H1 (cell line): ENCODE data around the gene EEF2K. TPM values are rescaled to one million over a fixed set of nuclear protein-coding genes. Genes with fewer than 3 reads are reported as not detected.

ENCODE experiments used
- CTCF ChIA-PET: fragments of 300-600 bp; sonication (Branson Sonifier 250); formaldehyde crosslinking; loops from one replicate; lab custom pipeline; 2021; ENCODE audit not compliant: partially characterized antibody; lab: Charles Lee
- POLR2A ChIA-PET: fragments of 300-600 bp; sonication (Branson Sonifier 250); formaldehyde crosslinking; loops from one replicate; lab custom pipeline; 2021; ENCODE audit warnings: inconsistent platforms; ENCODE audit not compliant: partially characterized antibody; lab: Charles Lee
- DNase-seq, 2 experiments: peaks; one replicate each; pipeline versions ENCODE4 v3.0.0 to v3.0.0-alpha.2; 2010 to 2022; ENCODE audit warnings: low spot score in 2 of 2, low read depth in 1 of 2, mixed read lengths in 1 of 2
- FAIRE-seq: peaks from 2 replicates; lab custom pipeline; 2011; peaks lifted over from hg19 to GRCh38; lab: Jason Lieb, UNC
- H2AFZ ChIP-seq: 2 replicates; pipeline ENCODE4 v1.8.1; 2012; ENCODE audit warnings: low read length, inconsistent platforms
- H2AK5ac ChIP-seq: 2 replicates; pipeline ENCODE4 v1.6.1; 2013; ENCODE audit warnings: low read depth, low read length
- H2BK120ac ChIP-seq: replicated peaks from 2 replicates; pipeline ENCODE3; 2013; ENCODE audit warnings: low read depth, low read length, inconsistent platforms
- H2BK12ac ChIP-seq: 2 replicates; pipeline ENCODE4 v1.6.1; 2013; ENCODE audit warnings: low read depth, low read length
- H2BK15ac ChIP-seq: 2 replicates; pipeline ENCODE4 v1.6.1; 2013; ENCODE audit warnings: low read length
- H2BK20ac ChIP-seq: 2 replicates; pipeline ENCODE4 v1.6.1; 2013; ENCODE audit warnings: low read length
- H2BK5ac ChIP-seq: 2 replicates; pipeline ENCODE4 v1.6.1; 2013; ENCODE audit warnings: low read depth, low read length
- H3K14ac ChIP-seq: 2 replicates; pipeline ENCODE4 v1.6.1; 2013; ENCODE audit warnings: inconsistent platforms; ENCODE audit not compliant: insufficient read length
- H3K18ac ChIP-seq: 2 replicates; pipeline ENCODE4 v1.6.1; 2013; ENCODE audit warnings: low read length; ENCODE audit errors: extremely low read depth
- H3K23ac ChIP-seq: 2 replicates; pipeline ENCODE4 v1.6.1; 2013; ENCODE audit warnings: inconsistent platforms; ENCODE audit not compliant: insufficient read length
- H3K23me2 ChIP-seq: 2 replicates; pipeline ENCODE4 v1.6.1; 2013; ENCODE audit warnings: low read depth, low read length
- H3K27ac ChIP-seq: 2 replicates; pipeline ENCODE4 v1.6.1; 2011; ENCODE audit warnings: low read depth, low read length, inconsistent platforms
- H3K27me3 ChIP-seq, 4 experiments: replicated peaks in 1 of 4; 1 replicate in 1 of 4; 2 replicates in 3 of 4; pipeline versions ENCODE4 v1.6.1 to v1.8.1; 2011 to 2013; ENCODE audit warnings: low read length in 3 of 4, mild to moderate bottlenecking in 3 of 4, inconsistent platforms in 2 of 4, mixed read lengths in 2 of 4, moderate library complexity in 1 of 4; ENCODE audit not compliant: control insufficient read depth in 3 of 4, insufficient read depth in 3 of 4; ENCODE audit errors: extremely low read depth in 1 of 4
- H3K36me3 ChIP-seq, 4 experiments: 2 replicates each; pipeline versions ENCODE4 v1.6.1 to v1.8.1; 2011 to 2013; ENCODE audit warnings: mild to moderate bottlenecking in 4 of 4, low read length in 3 of 4, moderate library complexity in 2 of 4, control low read depth in 1 of 4, inconsistent platforms in 1 of 4; ENCODE audit not compliant: insufficient read depth in 4 of 4, control insufficient read depth in 2 of 4
- H3K4ac ChIP-seq: replicated peaks from 2 replicates; pipeline ENCODE3; 2013; ENCODE audit warnings: low read length, low read depth, mixed read lengths, inconsistent platforms; ENCODE audit not compliant: insufficient read length
- H3K4me1 ChIP-seq, 4 experiments: replicated peaks in 1 of 4; 1 replicate in 1 of 4; 2 replicates in 3 of 4; pipeline versions ENCODE4 v1.6.1 to v1.8.1; 2011 to 2013; ENCODE audit warnings: low read length in 3 of 4, inconsistent platforms in 2 of 4, mixed read lengths in 1 of 4; ENCODE audit not compliant: insufficient read depth in 4 of 4, control insufficient read depth in 3 of 4
- H3K4me2 ChIP-seq, 2 experiments: 2 replicates each; pipeline versions ENCODE4 v1.6.1 to v1.8.1; 2011 to 2013; ENCODE audit warnings: low read depth in 2 of 2, low read length in 2 of 2, control low read depth in 1 of 2, inconsistent platforms in 1 of 2, mild to moderate bottlenecking in 1 of 2; ENCODE audit not compliant: insufficient read depth in 1 of 2
- H3K4me3 ChIP-seq, 4 experiments: fragments of 200-600, 300-600 bp in 1 of 4; sonication (generic), shearing (Covaris generic), sonication (Bioruptor Twin) in 1 of 4; 2 replicates each; pipeline versions ENCODE4 v1.5.1 to v1.8.1; 2011 to 2016; ENCODE audit warnings: low read length in 4 of 4, low read depth in 3 of 4, control low read depth in 2 of 4, inconsistent platforms in 2 of 4, mild to moderate bottlenecking in 2 of 4, mixed read lengths in 1 of 4, moderate library complexity in 1 of 4; ENCODE audit not compliant: insufficient read depth in 2 of 4; ENCODE audit errors: extremely low read depth in 1 of 4
- H3K56ac ChIP-seq: replicated peaks from 2 replicates; pipeline ENCODE3; 2013; ENCODE audit warnings: low read depth, mild to moderate bottlenecking, mixed read lengths, low read length, inconsistent platforms; ENCODE audit not compliant: insufficient read length
- H3K79me1 ChIP-seq: 2 replicates; pipeline ENCODE4 v1.6.1; 2013; ENCODE audit warnings: low read depth, low read length, control low read depth
- H3K79me2 ChIP-seq, 2 experiments: 2 replicates each; pipeline versions ENCODE4 v1.6.1 to v1.8.1; 2012 to 2013; ENCODE audit warnings: low read length in 2 of 2, mild to moderate bottlenecking in 2 of 2, inconsistent platforms in 1 of 2; ENCODE audit not compliant: insufficient read depth in 2 of 2, control insufficient read depth in 1 of 2
- H3K9ac ChIP-seq, 4 experiments: replicated peaks in 1 of 4; 1 replicate in 1 of 4; 2 replicates in 3 of 4; pipeline versions ENCODE4 v1.6.1 to v1.8.1; 2011 to 2013; ENCODE audit warnings: low read depth in 3 of 4, low read length in 3 of 4, control low read depth in 2 of 4, mild to moderate bottlenecking in 2 of 4, moderate library complexity in 2 of 4, inconsistent platforms in 1 of 4; ENCODE audit errors: extremely low read depth in 1 of 4
- H3K9me3 ChIP-seq, 2 experiments: 2 replicates each; pipeline versions ENCODE4 v1.6.1 to v1.8.1; 2012 to 2013; ENCODE audit warnings: mild to moderate bottlenecking in 2 of 2, moderate library complexity in 2 of 2, control low read depth in 1 of 2, inconsistent platforms in 1 of 2, low read depth in 1 of 2, low read length in 1 of 2, mixed read lengths in 1 of 2; ENCODE audit not compliant: insufficient read depth in 2 of 2
- H4K20me1 ChIP-seq, 2 experiments: replicated peaks in 1 of 2; 2 replicates each; pipeline versions ENCODE3 to v1.8.1; 2011 to 2013; ENCODE audit warnings: inconsistent platforms in 2 of 2, low read length in 2 of 2, mild to moderate bottlenecking in 1 of 2; ENCODE audit not compliant: insufficient read depth in 2 of 2, control insufficient read depth in 1 of 2
- H4K5ac ChIP-seq: 2 replicates; pipeline ENCODE4 v1.6.1; 2013; ENCODE audit warnings: low read length, low read depth, mixed read lengths, inconsistent platforms; ENCODE audit not compliant: insufficient read length
- H4K8ac ChIP-seq: 2 replicates; pipeline ENCODE4 v1.8.0; 2013; ENCODE audit warnings: mild to moderate bottlenecking, moderate library complexity, low read length, inconsistent platforms; ENCODE audit not compliant: insufficient read depth; ENCODE audit errors: extremely low read depth
- H4K91ac ChIP-seq: replicated peaks from 2 replicates; pipeline ENCODE3; 2013; ENCODE audit warnings: low read length, mixed read lengths, inconsistent platforms; ENCODE audit not compliant: insufficient read length
- ATF2 ChIP-seq: IDR thresholded peaks from 2 replicates; pipeline ENCODE4 v1.6.1; 2012; ENCODE audit warnings: low read length, inconsistent platforms
- ATF3 ChIP-seq: IDR thresholded peaks from 2 replicates; pipeline ENCODE4 v1.6.1; 2011; ENCODE audit warnings: low read depth, mild to moderate bottlenecking, low read length; ENCODE audit not compliant: insufficient read depth
- CBX8 ChIP-seq: fragments of 300-800, 300-1000 bp; sonication (generic); IDR thresholded peaks from 2 replicates; pipeline ENCODE4 v1.7.1; 2016; ENCODE audit warnings: low read depth, low read length, borderline replicate concordance
- CHD1 ChIP-seq: IDR thresholded peaks from 2 replicates; pipeline ENCODE4 v1.6.1; 2012; ENCODE audit warnings: low read depth, low read length, improper control_type of control experiment
- CHD2 ChIP-seq: IDR thresholded peaks from 2 replicates; pipeline ENCODE4 v1.6.1; 2012; ENCODE audit warnings: low read length, improper control_type of control experiment
- CREB1 ChIP-seq: IDR thresholded peaks from 2 replicates; pipeline ENCODE4 v1.6.1; 2012; ENCODE audit warnings: inconsistent platforms
- EP300 ChIP-seq, 2 experiments: IDR thresholded peaks; 1 replicate in 1 of 2; 2 replicates in 1 of 2; pipeline ENCODE4 v1.6.1; 2011 to 2012; ENCODE audit warnings: low read depth in 2 of 2, low read length in 2 of 2, mild to moderate bottlenecking in 2 of 2, borderline replicate concordance in 1 of 2, inconsistent platforms in 1 of 2, moderate library complexity in 1 of 2
- GABPA ChIP-seq: IDR thresholded peaks from 2 replicates; pipeline ENCODE4 v1.6.1; 2011; ENCODE audit warnings: mild to moderate bottlenecking, low read length, moderate library complexity, borderline replicate concordance; ENCODE audit not compliant: insufficient read depth
- NANOG ChIP-seq: IDR thresholded peaks from 2 replicates; pipeline ENCODE4 v1.6.1; 2011; ENCODE audit warnings: low read length, low read depth, mild to moderate bottlenecking, inconsistent platforms; ENCODE audit not compliant: insufficient read depth, poor library complexity, severe bottlenecking
- POLR2AphosphoS5 ChIP-seq: IDR thresholded peaks from 2 replicates; pipeline ENCODE4 v1.6.1; 2011; ENCODE audit warnings: low read depth, low read length
- WGBS, 2 experiments: shearing (Covaris generic) in 1 of 2; methylation state at CpG; one replicate each; pipeline versions ENCODE4 v1.1.6 to v1.1.7; 2013 to 2015; ENCODE audit warnings: low lambda C conversion rate in 2 of 2, mixed read lengths in 2 of 2, inconsistent platforms in 1 of 2, low coverage in 1 of 2, missing lambda C conversion rate in 1 of 2; ENCODE audit not compliant: insufficient replicate concordance in 2 of 2, insufficient coverage in 1 of 2, insufficient read length in 1 of 2; ENCODE audit errors: extremely low coverage in 1 of 2, missing lambda C conversion rate in 1 of 2; 5-methylcytosine and 5-hydroxymethylcytosine counted together
- polyA plus RNA-seq, 7 experiments: library from polyadenylated mRNA; depleted of rRNA in 3 of 7; stranded (reverse) in 5 of 7; unstranded in 2 of 7; fragments of >200 nt in 5 of 7; fragments of 200-250 nt in 2 of 7; gene quantifications; 1 replicate in 5 of 7; 2 replicates in 1 of 7; 4 replicates in 1 of 7; pipeline versions ENCODE4 v1.2.1 to v1.2.3, GENCODE V29; 2011 to 2013; ENCODE audit warnings: missing spikeins in 2 of 7, mixed read lengths in 2 of 7
- total RNA-seq: library from RNA; stranded (reverse); fragmentation: NEBNext Ultra II Directional; extraction: Animal tissue kit (Norgen Biotek cat#: 25700); gene quantifications from 2 replicates; pipeline ENCODE4 v1.2.1, GENCODE V29; 2021

Gene EEF2K
- total and polyA plus RNA-seq, 2 of the 8 experiments (the other 6 are each of a cell fraction or from before 2014, with no cell fraction given), result 14.9 to 30.2 TPM

- ChIA-PET CTCF (interaction anchor here (1.3 to 6.5 kb wide), 3 partner anchors 9 to 13 kb away, joined by 3 to 42 read pairs (median 4); no protein-coding TSS in a partner anchor), POLR2A (interaction anchor here (1.8 kb wide), 1 partner anchor 9 kb away, joined by 4 read pairs; no protein-coding TSS in a partner anchor)
- Histone ChIP-seq H3K4me3 (no peak overlapping the region), H4K5ac (no peak overlapping the region), H3K9me3 (no peaks in the 10 kb centered on the region), H3K18ac (no peak overlapping the region), H2BK12ac (no peak overlapping the region), H2AK5ac (no peak overlapping the region), H3K79me1 (peaks cover 5% of the 10 kb centered on the region; the same call in 1 of the 2 replicates), H4K8ac (no peak overlapping the region), H3K56ac (no peak overlapping the region), H2AFZ (no peak overlapping the region), H3K9ac (no peak overlapping the region), H3K36me3 (peaks cover 21 to 51% (median 48%) of the 10 kb centered on the region in 4 experiments), H4K20me1 (peaks cover 10 to 21% of the 10 kb centered on the region in 2 experiments), H3K14ac (no peak overlapping the region), H2BK15ac (no peak overlapping the region), H4K91ac (no peak overlapping the region), H3K27me3 (no peaks in the 10 kb centered on the region), H3K23ac (no peak overlapping the region), H3K4me2 (no peak overlapping the region), H3K4me1 (no peaks in the 10 kb centered on the region), H3K79me2 (peaks cover 0 to 13% of the 10 kb centered on the region in 2 experiments; a peak in 1 of 4 replicates), H3K4ac (no peak overlapping the region), H2BK120ac (no peak overlapping the region), H3K23me2 (no peaks in the 10 kb centered on the region), H2BK20ac (no peak overlapping the region), H2BK5ac (no peak overlapping the region), H3K27ac (no peak overlapping the region)
- WGBS, 2 experiments, result 93% methylated on average over 24 of the region's 24 CpGs; no CpG with 5 or more reads in 1 of the 2 experiments
- FAIRE-seq (no peak), DNase-seq (no peak)
- no peak for TF ChIP-seq POLR2AphosphoS5
- no peak for TF ChIP-seq CBX8
- no peak for TF ChIP-seq NANOG
- TF ChIP-seq CREB1, result no peak
- no peak for TF ChIP-seq EP300 (IDR thresholded peaks at IDR 0.05; ENCODE audit: borderline replicate concordance in 1 of 2, low read depth in 2 of 2, low read length in 2 of 2)
- no peak for TF ChIP-seq ATF2
- no peak for TF ChIP-seq CHD1
- TF ChIP-seq ATF3, result no peak
- no peak for TF ChIP-seq CHD2
- TF ChIP-seq GABPA, result no peak
These were observed 102.9 kb downstream of the EEF2K start for GRCh38 chr16:22308824-22309520.
